Panc1 (cell line): ENCODE results near the gene SHC1. TPM values are rescaled to one million over a fixed set of nuclear protein-coding genes. Genes with fewer than 3 reads are reported as not detected.

Experiments
- ATAC-seq: fragments of 200-7000 bp; cut with Tn5 transposase; 2 replicates; pipeline ENCODE4 v1.9.1; 2020; ENCODE audit warnings: mild to moderate bottlenecking, moderate library complexity
- BruUV-seq: library from RNA; stranded (reverse); fragments of 400-500 nt; replicated peaks from 2 replicates; lab custom pipeline; 2021; lab: Mats Ljungman, UMichigan
- CTCF ChIA-PET: fragments of 300-600 bp; sonication (Branson Sonifier 250); formaldehyde crosslinking; loops from one replicate; lab custom pipeline; 2022; ENCODE audit warnings: antibody characterized with exemption; lab: Charles Lee
- POLR2A ChIA-PET: fragments of 300-600 bp; sonication (Branson Sonifier 250); formaldehyde crosslinking; loops from one replicate; lab custom pipeline; 2022; ENCODE audit warnings: antibody characterized with exemption; lab: Charles Lee
- DNase-seq: peaks from one replicate; pipeline ENCODE4 v3.0.0-alpha.2; 2010; ENCODE audit warnings: low read depth, low spot score
- H3K27ac ChIP-seq: 2 replicates; pipeline ENCODE4 v1.5.1; 2011; ENCODE audit warnings: mild to moderate bottlenecking, low read length, inconsistent platforms
- H3K27me3 ChIP-seq: fragments of 200-500 bp; sonication (Bioruptor generic); 2 replicates; pipeline ENCODE4 v1.6.0; 2014; ENCODE audit warnings: low read length, inconsistent platforms; ENCODE audit not compliant: control insufficient read depth, insufficient read depth
- H3K36me3 ChIP-seq: fragments of 200-500 bp; sonication (Bioruptor generic); 2 replicates; pipeline ENCODE4 v1.5.1; 2014; ENCODE audit warnings: inconsistent platforms, mild to moderate bottlenecking, low read length, moderate library complexity; ENCODE audit not compliant: control insufficient read depth, insufficient read depth
- H3K4me1 ChIP-seq: 2 replicates; pipeline ENCODE4 v1.5.1; 2011; ENCODE audit warnings: inconsistent platforms, mild to moderate bottlenecking, low read length, moderate library complexity; ENCODE audit not compliant: control insufficient read depth, insufficient read depth
- H3K4me3 ChIP-seq, 2 experiments: 2 replicates each; pipeline ENCODE4 v1.5.1; 2011 to 2012; ENCODE audit warnings: low read depth in 2 of 2, low read length in 2 of 2, mild to moderate bottlenecking in 2 of 2, inconsistent platforms in 1 of 2, moderate library complexity in 1 of 2
- H3K9me3 ChIP-seq: fragments of 200-500 bp; sonication (Bioruptor generic); 2 replicates; pipeline ENCODE4 v1.5.1; 2014; ENCODE audit warnings: low read depth, mild to moderate bottlenecking, inconsistent platforms, low read length, moderate library complexity; ENCODE audit not compliant: control insufficient read depth, insufficient read depth
- POLR2AphosphoS5 ChIP-seq: IDR thresholded peaks from 2 replicates; pipeline ENCODE4 v1.6.1; 2012; ENCODE audit warnings: mild to moderate bottlenecking, low read depth, low read length, moderate library complexity
- REST ChIP-seq, 2 experiments: IDR thresholded peaks; 2 replicates each; pipeline ENCODE4 v1.6.1; 2011 to 2012; ENCODE audit warnings: low read depth in 2 of 2, control low read depth in 1 of 2, low read length in 1 of 2, mild to moderate bottlenecking in 1 of 2, moderate library complexity in 1 of 2; ENCODE audit not compliant: insufficient read depth in 1 of 2
- SIN3A ChIP-seq: IDR thresholded peaks from 2 replicates; pipeline ENCODE4 v1.6.1; 2012; ENCODE audit warnings: low read depth, mild to moderate bottlenecking, low read length, moderate library complexity, borderline replicate concordance; ENCODE audit not compliant: insufficient read depth
- TCF7L2 ChIP-seq: IDR thresholded peaks from 2 replicates; pipeline ENCODE4 v1.6.1; 2011; ENCODE audit warnings: mild to moderate bottlenecking, low read depth, low read length, inconsistent platforms
- in situ Hi-C: cut with HindIII; loops from 2 replicates; pipeline ENCODE4 v1.10.0; 2016; ENCODE audit warnings: low sequenced_read_pairs, low pct_unique_long_range_greater_than_20kb
- intact Hi-C: fragments of 100-400 bp; cut with micrococcal nuclease; formaldehyde crosslinking; loops from one replicate; pipeline ENCODE4 v1.10.0; 2022; ENCODE audit not compliant: unreplicated experiment
- total RNA-seq: library from RNA; stranded (reverse); gene quantifications from one replicate; pipeline ENCODE4 v1.2.1, GENCODE V29; 2021; ENCODE audit not compliant: unreplicated experiment
- TF ChIP-seq, protein P1 (sequence below): fragments of 450-650 bp; IDR thresholded peaks from 2 replicates; pipeline ENCODE4 v1.5.1; 2017; ENCODE audit warnings: mild to moderate bottlenecking

SHC1 gene
- total RNA-seq, 1 experiment from 2014 or later = 373 TPM

- no peaks in the 10 kb centered on the region for H3K9me3 ChIP-seq
- no peaks in the 10 kb centered on the region for H3K27me3 ChIP-seq
- no TSS peak for BruUV-seq
- CTCF ChIA-PET = interaction anchor here (0.6 to 1.3 kb wide), 4 partner anchors 14 to 51 kb away, joined by 3 to 7 read pairs (median 4); partner anchors contain the start of gene FLAD1
- ATAC-seq = no peak
- H3K27ac ChIP-seq = no peak overlapping the region
- no peak overlapping the region for H3K4me3 ChIP-seq
- in situ Hi-C loops = no loop called here
- no peak for TF ChIP-seq SIN3A
- no peak for TF ChIP-seq POLR2AphosphoS5
- TF ChIP-seq REST (IDR thresholded peaks at IDR 0.05; ENCODE audit: insufficient read depth in 1 of 2, low read depth in 2 of 2, low read length in 1 of 2) = no peak
- TF ChIP-seq, protein P1, sequence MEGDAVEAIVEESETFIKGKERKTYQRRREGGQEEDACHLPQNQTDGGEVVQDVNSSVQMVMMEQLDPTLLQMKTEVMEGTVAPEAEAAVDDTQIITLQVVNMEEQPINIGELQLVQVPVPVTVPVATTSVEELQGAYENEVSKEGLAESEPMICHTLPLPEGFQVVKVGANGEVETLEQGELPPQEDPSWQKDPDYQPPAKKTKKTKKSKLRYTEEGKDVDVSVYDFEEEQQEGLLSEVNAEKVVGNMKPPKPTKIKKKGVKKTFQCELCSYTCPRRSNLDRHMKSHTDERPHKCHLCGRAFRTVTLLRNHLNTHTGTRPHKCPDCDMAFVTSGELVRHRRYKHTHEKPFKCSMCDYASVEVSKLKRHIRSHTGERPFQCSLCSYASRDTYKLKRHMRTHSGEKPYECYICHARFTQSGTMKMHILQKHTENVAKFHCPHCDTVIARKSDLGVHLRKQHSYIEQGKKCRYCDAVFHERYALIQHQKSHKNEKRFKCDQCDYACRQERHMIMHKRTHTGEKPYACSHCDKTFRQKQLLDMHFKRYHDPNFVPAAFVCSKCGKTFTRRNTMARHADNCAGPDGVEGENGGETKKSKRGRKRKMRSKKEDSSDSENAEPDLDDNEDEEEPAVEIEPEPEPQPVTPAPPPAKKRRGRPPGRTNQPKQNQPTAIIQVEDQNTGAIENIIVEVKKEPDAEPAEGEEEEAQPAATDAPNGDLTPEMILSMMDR = peak; percentile 9; the same call in 1 of the 2 replicates
- no peak for TF ChIP-seq TCF7L2
- POLR2A ChIA-PET = no interaction called here
- peaks cover 3% of the 10 kb centered on the region; the same call in 1 of the 2 replicates for H3K36me3 ChIP-seq
- no peak for DNase-seq
- peaks cover 11% of the 10 kb centered on the region for H3K4me1 ChIP-seq
- intact Hi-C loops = no loop called here
Observed at GRCh38 chr1:154998201-154998780, 27.7 kb upstream of the SHC1 start.

- Histone ChIP-seq H3K4me3 (no peak overlapping the region), H3K27me3 (no peaks in the 10 kb centered on the region), H3K36me3 (no peaks in the 10 kb centered on the region; the same call in 1 of the 2 replicates), H3K27ac (no peak overlapping the region), H3K9me3 (no peaks in the 10 kb centered on the region), H3K4me1 (peaks cover 16% of the 10 kb centered on the region)
- ATAC-seq = no peak
- intact Hi-C loops (no loop called here), in situ Hi-C loops (no loop called here)
- BruUV-seq = no TSS peak
- ChIA-PET POLR2A (no interaction called here), CTCF (interaction anchor here (0.6 to 1.0 kb wide), 2 partner anchors 10 to 23 kb away, joined by 8 to 17 read pairs; no protein-coding TSS in a partner anchor)
- TF ChIP-seq, protein P1 = no peak
- TF ChIP-seq TCF7L2 = no peak
- no peak for TF ChIP-seq SIN3A
- no peak for TF ChIP-seq POLR2AphosphoS5
- TF ChIP-seq REST (IDR thresholded peaks at IDR 0.05; ENCODE audit: insufficient read depth in 1 of 2, low read depth in 2 of 2, low read length in 1 of 2) = no peak
- no peak for DNase-seq
Observed at GRCh38 chr1:154996966-154997701, 26.6 kb upstream of the SHC1 start.
